SK-N-SH (cell line): ENCODE measurements around the gene KCNA1. TPM values are rescaled to one million over a fixed set of nuclear protein-coding genes. Genes with fewer than 3 reads are reported as not detected.

Experiments
- CTCF ChIA-PET: fragments of 300-600, 350-600 bp; formaldehyde crosslinking; extraction: SDS; loops from one replicate; lab custom pipeline; 2021; lab: Yijun Ruan, JAX
- POLR2A ChIA-PET: fragments of 350-600 bp; sonication (Branson Sonifier 250); formaldehyde crosslinking; extraction: SDS; loops from one replicate; lab custom pipeline; 2020; ENCODE audit warnings: antibody characterized with exemption, inconsistent platforms; lab: Yijun Ruan, JAX
- DNase-seq: peaks from one replicate; pipeline ENCODE4 v3.0.0; 2012
- H2AFZ ChIP-seq: fragments of 200-600 bp; sonication (generic); 2 replicates; pipeline ENCODE4 v1.8.1; 2016; ENCODE audit warnings: antibody characterized with exemption, mild to moderate bottlenecking, low read depth
- H3F3A ChIP-seq: fragments of 200-600 bp; sonication (generic); replicated peaks from 2 replicates; pipeline ENCODE3; 2016; ENCODE audit warnings: antibody characterized with exemption, mild to moderate bottlenecking; ENCODE audit not compliant: insufficient read depth
- H3K27ac ChIP-seq, 2 experiments: fragments of 200-500 bp in 1 of 2; fragments of 200-600 bp in 1 of 2; sonication (Bioruptor generic) in 1 of 2; sonication (generic), shearing (Covaris generic) in 1 of 2; 2 replicates each; pipeline versions ENCODE4 v1.5.1 to v1.6.1; 2014 to 2016; ENCODE audit warnings: low read depth in 2 of 2, inconsistent platforms in 1 of 2, low read length in 1 of 2, mild to moderate bottlenecking in 1 of 2, mixed read lengths in 1 of 2
- H3K27me3 ChIP-seq: fragments of 200-600 bp; sonication (generic), shearing (Covaris generic); 2 replicates; pipeline ENCODE4 v1.6.1; 2016; ENCODE audit warnings: mixed run types; ENCODE audit not compliant: insufficient read depth
- H3K36me3 ChIP-seq, 2 experiments: fragments of 200-500 bp in 1 of 2; fragments of 200-600 bp in 1 of 2; sonication (Bioruptor generic) in 1 of 2; sonication (generic) in 1 of 2; replicated peaks in 1 of 2; 2 replicates each; pipeline versions ENCODE3 to v1.5.1; 2014 to 2016; ENCODE audit warnings: low read length in 1 of 2, mild to moderate bottlenecking in 1 of 2; ENCODE audit not compliant: insufficient read depth in 2 of 2, control insufficient read depth in 1 of 2
- H3K4me1 ChIP-seq, 2 experiments: fragments of 200-500 bp in 1 of 2; fragments of 200-600 bp in 1 of 2; sonication (Bioruptor generic) in 1 of 2; sonication (generic), shearing (Covaris generic) in 1 of 2; 2 replicates each; pipeline versions ENCODE4 v1.5.1 to v1.6.1; 2014 to 2016; ENCODE audit warnings: low read depth in 1 of 2, low read length in 1 of 2, mixed run types in 1 of 2; ENCODE audit not compliant: insufficient read depth in 2 of 2, control insufficient read depth in 1 of 2
- H3K4me2 ChIP-seq: fragments of 200-600 bp; sonication (generic), shearing (Covaris generic); 2 replicates; pipeline ENCODE4 v1.6.1; 2017; ENCODE audit warnings: mixed run types
- H3K4me3 ChIP-seq, 2 experiments: fragments of 200-500 bp in 1 of 2; fragments of 200-600 bp in 1 of 2; sonication (Bioruptor generic) in 1 of 2; sonication (generic), shearing (Covaris generic) in 1 of 2; 2 replicates each; pipeline versions ENCODE4 v1.5.1 to v1.8.1; 2014 to 2016; ENCODE audit warnings: low read depth in 2 of 2, inconsistent platforms in 1 of 2, low read length in 1 of 2, mild to moderate bottlenecking in 1 of 2, mixed read lengths in 1 of 2, moderate library complexity in 1 of 2
- H3K79me2 ChIP-seq: fragments of 200-600 bp; sonication (generic); 2 replicates; pipeline ENCODE4 v1.8.1; 2017; ENCODE audit warnings: mild to moderate bottlenecking; ENCODE audit not compliant: insufficient read depth
- H3K9ac ChIP-seq: fragments of 200-600 bp; sonication (generic); 2 replicates; pipeline ENCODE4 v1.6.1; 2017; ENCODE audit warnings: mixed run types
- H3K9me2 ChIP-seq: fragments of 200-600 bp; sonication (generic); 2 replicates; pipeline ENCODE4 v1.6.1; 2017; ENCODE audit warnings: mixed run types
- H3K9me3 ChIP-seq: fragments of 200-600 bp; sonication (generic); 2 replicates; pipeline ENCODE4 v1.6.1; 2017; ENCODE audit warnings: mixed run types, mild to moderate bottlenecking, moderate library complexity
- H4K20me1 ChIP-seq: fragments of 200-600 bp; sonication (generic); 2 replicates; pipeline ENCODE4 v1.6.1; 2017; ENCODE audit warnings: mild to moderate bottlenecking, mixed run types; ENCODE audit not compliant: insufficient read depth
- ELF1 ChIP-seq: IDR thresholded peaks from 2 replicates; pipeline ENCODE4 v1.4.0; 2012
- EP300 ChIP-seq, 2 experiments: IDR thresholded peaks; 2 replicates each; pipeline versions ENCODE4 v1.4.0 to v1.6.1; 2012; ENCODE audit warnings: borderline replicate concordance in 1 of 2, low read depth in 1 of 2, low read length in 1 of 2
- EZH2phosphoT487 ChIP-seq: fragments of 200-600 bp; sonication (generic); IDR thresholded peaks from 2 replicates; pipeline ENCODE4 v1.6.1; 2017; ENCODE audit warnings: low read depth, mixed run types, mild to moderate bottlenecking, antibody characterized with exemption, moderate library complexity, borderline replicate concordance
- FOXJ3 ChIP-seq: sonication (generic); formaldehyde crosslinking; IDR thresholded peaks from 2 replicates; pipeline ENCODE4 v1.5.1; 2020; ENCODE audit warnings: mild to moderate bottlenecking, missing genetic modification reagents
- IRF3 ChIP-seq: fragments of 150-350 bp; IDR thresholded peaks from 2 replicates; pipeline ENCODE4 v1.6.1; 2016; ENCODE audit warnings: mild to moderate bottlenecking, low read depth, low read length
- JUND ChIP-seq: IDR thresholded peaks from 2 replicates; pipeline ENCODE4 v1.4.0; 2012
- NFIC ChIP-seq: IDR thresholded peaks from 2 replicates; pipeline ENCODE4 v1.4.0; 2012; ENCODE audit warnings: borderline replicate concordance
- NRF1 ChIP-seq: IDR thresholded peaks from 2 replicates; pipeline ENCODE4 v1.6.1; 2012; ENCODE audit warnings: low read depth, mild to moderate bottlenecking, low read length
- PBX3 ChIP-seq: IDR thresholded peaks from 2 replicates; pipeline ENCODE4; 2012
- POLR2AphosphoS5 ChIP-seq: IDR thresholded peaks from 2 replicates; pipeline ENCODE4 v1.6.1; 2012; ENCODE audit warnings: low read depth, low read length
- RFX5 ChIP-seq: IDR thresholded peaks from 2 replicates; pipeline ENCODE4 v1.6.1; 2012; ENCODE audit warnings: mild to moderate bottlenecking, improper control_type of control experiment, low read length
- USF2 ChIP-seq: fragments of 150-350 bp; IDR thresholded peaks from 2 replicates; pipeline ENCODE4 v1.6.1; 2017; ENCODE audit warnings: antibody characterized with exemption, low read length, low read depth, borderline replicate concordance
- ZBTB33 ChIP-seq: IDR thresholded peaks from 2 replicates; pipeline ENCODE4 v1.4.0; 2012; ENCODE audit warnings: low read depth, borderline replicate concordance
- WGBS: methylation state at CpG from one replicate; pipeline ENCODE4 v1.1.6; 2017; ENCODE audit warnings: low lambda C conversion rate; 5-methylcytosine and 5-hydroxymethylcytosine counted together
- polyA plus RNA-seq, 3 experiments: library from polyadenylated mRNA; depleted of rRNA; stranded (reverse); fragments of >200 nt; gene quantifications; 2 replicates each; pipeline ENCODE4 v1.2.3, GENCODE V29; 2012

KCNA1 gene
- polyA plus RNA-seq, 1 of the 3 experiments (the other 2 are of a cell fraction) = not detected

GRCh38 chr12:4910502-4911315 is 1.0 kb downstream of the KCNA1 start:
- Histone ChIP-seq H3K27ac (no peak overlapping the region), H3K9ac (no peak overlapping the region), H3K4me3 (no peak overlapping the region), H3K27me3 (peaks cover 88% of the 10 kb centered on the region), H3K9me3 (no peaks in the 10 kb centered on the region), H3K4me2 (peak overlapping the region; percentile 55; the same call in 1 of the 2 replicates), H2AFZ (0 out of 2 replicates have a peak overlapping the region, but pooled peaks have one; percentile 29), H4K20me1 (no peaks in the 10 kb centered on the region), H3F3A (no peaks in the 10 kb centered on the region), H3K9me2 (no peaks in the 10 kb centered on the region), H3K36me3 (no peaks in the 10 kb centered on the region), H3K79me2 (no peaks in the 10 kb centered on the region), H3K4me1 (no peaks in the 10 kb centered on the region)
- CTCF ChIA-PET = interaction anchor here (1.2 to 2.0 kb wide), 3 partner anchors 18 to 55 kb away, joined by 3 to 7 read pairs (median 3); no protein-coding TSS in a partner anchor
- TF ChIP-seq EZH2phosphoT487 (peak; percentile 44; the same call in 1 of the 2 replicates), PBX3 (no peak), IRF3 (no peak), ZBTB33 (no peak)
- POLR2A ChIA-PET = no interaction called here
- 14% methylated on average over 40 of the region's 49 CpGs for WGBS
- peak; percentile 29 for DNase-seq

- DNase-seq = no peak
- Histone ChIP-seq H3K4me3 (no peak overlapping the region), H3K9ac (no peak overlapping the region), H3F3A (no peaks in the 10 kb centered on the region), H3K27me3 (peaks cover 92% of the 10 kb centered on the region), H2AFZ (no peak overlapping the region), H3K27ac (no peak overlapping the region), H3K4me1 (no peaks in the 10 kb centered on the region), H3K9me3 (no peaks in the 10 kb centered on the region), H3K4me2 (no peak overlapping the region), H3K36me3 (no peaks in the 10 kb centered on the region), H3K9me2 (no peaks in the 10 kb centered on the region), H4K20me1 (no peaks in the 10 kb centered on the region), H3K79me2 (no peaks in the 10 kb centered on the region)
- TF ChIP-seq EP300 (IDR thresholded peaks at IDR 0.05; ENCODE audit: borderline replicate concordance in 1 of 2, low read depth in 1 of 2, low read length in 1 of 2) (no peak), FOXJ3 (no peak), IRF3 (no peak), NFIC (no peak), JUND (no peak), POLR2AphosphoS5 (no peak), RFX5 (no peak), NRF1 (no peak), ELF1 (no peak), USF2 (no peak)
- ChIA-PET POLR2A (interaction anchor here (0.5 kb wide), 1 partner anchor 1701 kb away, joined by 3 read pairs; no protein-coding TSS in a partner anchor), CTCF (interaction anchor here (2.0 kb wide), 1 partner anchor 56 kb away, joined by 7 read pairs; no protein-coding TSS in a partner anchor)
- 39% methylated on average over 30 of the region's 61 CpGs for WGBS
These were observed 1.8 kb downstream of the KCNA1 start for GRCh38 chr12:4911316-4911994.
